Measurements from ENCODE around the gene ENO1.

DNA sequence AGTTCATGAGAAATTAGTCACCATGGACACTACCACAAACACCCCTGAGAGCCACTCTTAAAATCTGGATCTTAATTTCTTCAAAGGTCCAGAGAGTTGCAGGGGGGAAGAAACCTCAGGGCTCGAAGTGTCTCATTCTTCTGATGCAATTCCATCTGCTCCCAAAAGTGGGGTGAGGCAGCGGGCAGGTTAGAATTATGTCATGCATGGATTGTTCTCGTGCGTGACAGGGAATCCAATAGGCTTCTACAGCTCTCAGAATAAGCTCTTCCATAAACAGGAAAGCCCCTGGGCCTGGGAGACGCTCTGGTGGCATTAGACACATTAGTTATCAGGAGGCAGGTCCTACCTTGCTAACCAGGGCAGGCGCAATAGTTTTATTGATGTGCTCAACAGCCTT lies 8.4 kb downstream of the ENO1 start:
- TF ChIP-seq, protein P1, sequence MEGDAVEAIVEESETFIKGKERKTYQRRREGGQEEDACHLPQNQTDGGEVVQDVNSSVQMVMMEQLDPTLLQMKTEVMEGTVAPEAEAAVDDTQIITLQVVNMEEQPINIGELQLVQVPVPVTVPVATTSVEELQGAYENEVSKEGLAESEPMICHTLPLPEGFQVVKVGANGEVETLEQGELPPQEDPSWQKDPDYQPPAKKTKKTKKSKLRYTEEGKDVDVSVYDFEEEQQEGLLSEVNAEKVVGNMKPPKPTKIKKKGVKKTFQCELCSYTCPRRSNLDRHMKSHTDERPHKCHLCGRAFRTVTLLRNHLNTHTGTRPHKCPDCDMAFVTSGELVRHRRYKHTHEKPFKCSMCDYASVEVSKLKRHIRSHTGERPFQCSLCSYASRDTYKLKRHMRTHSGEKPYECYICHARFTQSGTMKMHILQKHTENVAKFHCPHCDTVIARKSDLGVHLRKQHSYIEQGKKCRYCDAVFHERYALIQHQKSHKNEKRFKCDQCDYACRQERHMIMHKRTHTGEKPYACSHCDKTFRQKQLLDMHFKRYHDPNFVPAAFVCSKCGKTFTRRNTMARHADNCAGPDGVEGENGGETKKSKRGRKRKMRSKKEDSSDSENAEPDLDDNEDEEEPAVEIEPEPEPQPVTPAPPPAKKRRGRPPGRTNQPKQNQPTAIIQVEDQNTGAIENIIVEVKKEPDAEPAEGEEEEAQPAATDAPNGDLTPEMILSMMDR (IDR thresholded peaks at IDR 0.05), result no peak
- TF ChIP-seq POLR2A (IDR thresholded peaks at IDR 0.05), result no peak
- TF ChIP-seq EP300 (IDR thresholded peaks at IDR 0.05), result no peak

Data from stomach (tissue), 4 donors.